ENCODE data around the gene POTEG. TPM values are rescaled to one million over a fixed set of nuclear protein-coding genes. Genes with fewer than 3 reads are reported as not detected.
"Not testable (repeated sequence)": the region's sequence is repeated elsewhere in the genome, so short reads cannot be mapped to it uniquely, and the experiment has no call there.

The POTEG gene

DNA sequence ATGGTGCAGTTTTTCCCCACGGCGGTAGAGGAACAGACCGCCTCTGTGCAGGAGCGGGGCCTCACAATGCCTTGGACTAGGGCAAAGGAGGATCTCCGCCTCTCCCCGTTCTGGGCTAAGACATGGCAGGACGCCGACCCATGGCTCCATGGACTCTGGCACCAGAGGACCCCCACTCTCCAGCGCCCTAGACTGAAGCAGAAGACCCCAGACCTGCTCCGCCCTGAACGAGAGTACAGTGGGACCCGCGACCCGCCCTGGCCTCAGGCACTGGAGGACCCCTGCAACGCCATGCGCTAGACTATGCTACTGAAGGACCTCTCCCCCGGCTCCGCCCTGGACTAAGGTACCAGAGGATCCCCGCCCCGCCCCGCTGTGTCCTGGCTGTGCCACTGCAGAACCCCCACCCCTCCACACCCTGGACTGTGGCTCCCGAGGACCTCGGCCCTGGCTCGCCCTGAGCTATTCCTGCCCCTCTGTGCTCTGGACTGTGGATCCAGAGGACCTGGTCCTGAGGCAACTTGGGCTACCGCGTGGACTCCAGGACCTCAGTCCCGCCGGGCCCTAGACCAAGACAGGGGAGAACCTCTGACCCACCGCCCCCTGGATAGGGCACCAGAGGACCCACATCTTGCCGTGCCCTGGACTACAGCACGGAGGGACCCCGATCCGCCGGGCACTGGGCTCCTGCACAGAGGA, 73.1 kb downstream of the POTEG start:
- H4K91ac ChIP-seq (ENCODE audit: low read depth, low read length, poor library complexity); H2BK120ac ChIP-seq (ENCODE audit: low read depth, low read length); H2AFZ ChIP-seq (ENCODE audit: low read length); H3K79me1 ChIP-seq (ENCODE audit: low read depth, low read length); H3K23ac ChIP-seq (ENCODE audit: low read depth, low read length, poor library complexity); H3K36me3 ChIP-seq (replicated peaks in 1 of 2; ENCODE audit: control insufficient read depth in 2 of 2, insufficient read depth in 2 of 2, low read length in 2 of 2); H3K4ac ChIP-seq (ENCODE audit: low read length); H2AK5ac ChIP-seq (ENCODE audit: low read depth, low read length); H3K4me3 ChIP-seq (ENCODE audit: low read length in 2 of 2); H3K27ac ChIP-seq (replicated peaks; ENCODE audit: low read length); H2BK5ac ChIP-seq (ENCODE audit: low read length); H3K9ac ChIP-seq (ENCODE audit: low read depth, low read length, poor library complexity); H3K18ac ChIP-seq (ENCODE audit: low read length); H2BK12ac ChIP-seq (ENCODE audit: low read length); H3K9me3 ChIP-seq (replicated peaks in 1 of 2; ENCODE audit: control insufficient read depth in 2 of 2, insufficient read depth in 1 of 2, low read depth in 1 of 2, low read length in 2 of 2); DNase-seq (ENCODE audit: low spot score); H3K27me3 ChIP-seq (ENCODE audit: control insufficient read depth in 3 of 3, insufficient read depth in 3 of 3, low read depth in 1 of 3, low read length in 3 of 3); H3K4me2 ChIP-seq (ENCODE audit: insufficient read depth, low read length, poor library complexity, severe bottlenecking); H2BK15ac ChIP-seq (ENCODE audit: low read length); H4K8ac ChIP-seq (ENCODE audit: low read depth, low read length); H3K14ac ChIP-seq (ENCODE audit: low read length); H3K4me1 ChIP-seq (ENCODE audit: control insufficient read depth in 2 of 2, insufficient read depth in 1 of 2, low read depth in 1 of 2, low read length in 2 of 2): not testable (repeated sequence)
- WGBS, 2 donors (ENCODE audit: extremely low coverage in 2 of 2, insufficient read length in 2 of 2, insufficient replicate concordance in 1 of 2) = no CpG with 5 or more reads among the region's 34 CpGs

Small RNAs within 50 kb of the gene (small RNA-seq; reads per million reads assigned to genes)
- gene RNU6-1268P (ENCODE audit: insufficient read depth) = not detected

Measured in neuronal stem cell (in vitro differentiated cells).